HFF-Myc (cell line): ENCODE measurements around the gene EVA1C.
"Not testable (repeated sequence)": the region's sequence is repeated elsewhere in the genome, so short reads cannot be mapped to it uniquely, and the experiment has no call there.

ENCODE experiments used
- DNase-seq: peaks from one replicate; pipeline ENCODE4 v3.0.0-alpha.2; 2011; ENCODE audit warnings: low read depth; ENCODE audit errors: extremely low read depth
- H3K4me3 ChIP-seq: replicated peaks from 2 replicates; pipeline ENCODE4 v1.5.1; 2011; ENCODE audit warnings: low read depth, mild to moderate bottlenecking, control low read depth, low read length
- CTCF ChIP-seq: IDR thresholded peaks from 2 replicates; pipeline ENCODE4 v1.5.1; 2012; ENCODE audit warnings: mild to moderate bottlenecking, low read depth, low read length, control low read depth; ENCODE audit errors: missing control alignments

Gene EVA1C

DNA sequence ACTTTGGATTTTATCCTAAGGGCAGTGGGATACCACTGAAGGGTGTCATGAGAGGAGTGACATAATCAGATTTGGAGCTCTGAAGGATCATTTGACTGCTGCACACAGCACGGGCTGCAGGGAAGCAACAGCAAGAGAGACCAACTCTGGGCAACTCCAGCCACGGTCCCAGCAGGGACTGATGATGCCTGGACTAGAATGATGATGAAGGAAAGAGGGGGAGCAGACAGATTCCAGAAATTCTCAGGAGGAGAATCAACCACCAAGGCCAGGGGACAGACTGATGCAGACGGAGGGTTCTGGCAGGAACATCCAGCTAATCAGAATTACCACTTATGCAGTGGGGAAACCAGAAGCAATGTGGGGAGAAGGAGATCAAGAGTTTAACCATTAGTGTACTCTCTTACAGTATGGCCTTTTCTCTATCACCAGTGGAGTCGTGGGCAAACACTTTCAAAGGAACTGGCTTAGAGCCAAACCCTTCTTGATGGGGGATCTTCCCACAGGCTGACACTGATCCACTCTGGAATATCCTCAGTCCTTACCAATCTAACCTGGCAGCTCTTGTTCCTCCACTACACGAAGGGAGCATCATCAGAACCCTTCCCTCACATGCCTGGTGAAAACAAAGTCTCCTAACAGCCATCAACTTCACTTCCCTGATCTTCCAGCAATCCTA, 23.0 kb upstream of the EVA1C start:
- no peak for DNase-seq
- no peak for TF ChIP-seq CTCF
- H3K4me3 ChIP-seq = 0 out of 2 replicates have a peak overlapping the region, but pooled peaks have one; percentile 8

DNA sequence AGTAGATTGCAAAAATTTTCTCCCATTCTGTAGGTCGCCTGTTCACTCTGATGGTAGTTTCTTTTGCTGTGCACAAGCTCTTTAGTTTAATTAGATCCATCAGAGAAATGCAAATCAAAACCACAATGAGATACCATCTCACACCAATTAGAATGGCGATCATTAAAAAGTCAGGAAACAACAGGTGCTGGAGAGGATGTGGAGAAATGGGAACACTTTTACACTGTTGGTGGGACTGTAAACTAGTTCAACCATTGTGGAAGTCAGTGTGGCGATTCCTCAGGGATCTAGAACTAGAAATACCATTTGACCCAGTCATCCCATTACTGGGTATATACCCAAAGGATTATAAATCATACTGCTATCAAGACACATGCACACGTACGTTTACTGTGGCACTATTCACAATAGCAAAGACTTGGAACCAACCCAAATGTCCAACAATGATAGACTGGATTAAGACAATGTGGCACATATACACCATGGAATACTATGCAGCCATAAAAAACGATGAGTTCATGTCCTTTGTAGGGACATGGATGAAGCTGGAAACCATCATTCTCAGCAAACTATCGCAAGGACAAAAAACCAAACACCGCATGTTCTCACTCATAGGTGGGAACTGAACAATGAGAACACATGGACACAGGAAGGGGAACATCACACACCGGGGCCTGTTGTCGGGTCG, 21.8 kb upstream of the EVA1C start:
- H3K4me3 ChIP-seq, DNase-seq: not testable (repeated sequence)

DNA sequence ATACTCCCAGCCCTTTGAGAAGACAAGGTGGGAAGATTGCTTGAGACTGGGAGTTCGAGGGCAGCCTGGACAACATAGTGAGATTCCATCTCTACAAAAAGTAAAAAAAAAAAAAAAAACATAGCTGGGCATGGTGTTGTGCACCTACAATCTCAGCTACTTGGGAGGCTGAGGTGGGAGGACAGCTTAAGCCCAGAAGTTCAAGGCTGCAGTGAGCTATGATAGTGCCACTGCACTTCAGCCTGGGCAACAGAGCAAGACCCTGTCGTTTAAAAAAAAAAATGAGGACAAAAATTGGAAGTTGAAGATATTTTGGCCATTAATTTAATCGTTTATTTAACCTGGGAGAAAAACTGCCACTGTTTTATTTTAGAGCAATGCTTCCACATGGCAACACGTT, 20.8 kb upstream of the EVA1C start:
- TF ChIP-seq CTCF = no peak
- peak overlapping the region; percentile 93 for H3K4me3 ChIP-seq
- no peak for DNase-seq

GRCh38 chr21:32392299-32392879, 20.1 kb upstream of the EVA1C start:
- no peak for DNase-seq
- H3K4me3 ChIP-seq = peak overlapping the region; percentile 93
- TF ChIP-seq CTCF = no peak

GRCh38 chr21:32392880-32393676, 19.4 kb upstream of the EVA1C start, which contains the start of gene URB1:
Gene URB1 (minus strand): TSS chr21:32393012. CDS start chr21:32392910, 102 bp downstream.
- H3K4me3 ChIP-seq = peak within 1 kb of the TSS; percentile 93
- no peak for TF ChIP-seq CTCF
- DNase-seq = no peak

DNA sequence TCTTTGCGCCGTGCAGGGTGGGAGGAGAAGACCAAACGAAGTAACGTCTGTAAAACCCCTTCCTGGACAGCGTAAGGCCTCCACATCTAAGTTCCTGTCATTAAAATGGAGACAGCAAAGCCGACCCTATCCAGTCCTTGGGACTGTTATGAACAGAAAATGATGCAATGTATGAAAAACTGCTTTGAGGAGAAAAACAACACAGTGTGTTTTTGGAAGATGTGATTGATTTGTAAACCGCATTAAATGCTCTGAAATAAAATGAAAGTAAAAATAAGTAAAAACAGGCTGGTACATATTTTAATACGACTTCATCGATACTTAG, 18.9 kb upstream of the EVA1C start:
- peak overlapping the region; percentile 93 for H3K4me3 ChIP-seq
- TF ChIP-seq CTCF = no peak
- DNase-seq = no peak

GRCh38 chr21:32403201-32403777, 9.2 kb upstream of the EVA1C start:
- no peak overlapping the region for H3K4me3 ChIP-seq
- peak; percentile 66 for DNase-seq
- TF ChIP-seq CTCF = peak; percentile 61
